ENCODE results near the gene HES2.
"Not testable (repeated sequence)": the region's sequence is repeated elsewhere in the genome, so short reads cannot be mapped to it uniquely, and the experiment has no call there.

HES2 gene

GRCh38 chr1:6380037-6380436 is 39.7 kb downstream of the HES2 start:
- in situ Hi-C loops (cut with HindIII; ENCODE audit: low pct_ligation_motif_present, low sequenced_read_pairs): no loop called here
- TF ChIP-seq CTCF (IDR thresholded peaks at IDR 0.05; ENCODE audit: low read depth, low read length, missing control alignments): no peak
- H3K36me3 ChIP-seq (replicated peaks): no peaks in the 10 kb centered on the region

GRCh38 chr1:6378096-6378746 is 41.5 kb downstream of the HES2 start:
- in situ Hi-C loops (cut with HindIII; ENCODE audit: low pct_ligation_motif_present, low sequenced_read_pairs): no loop called here
- no peak overlapping the region for H3K27ac ChIP-seq
- TF ChIP-seq CTCF (IDR thresholded peaks at IDR 0.05; ENCODE audit: low read depth, low read length, missing control alignments): peak; percentile 43

More at GRCh38 chr1:6380037-6380436, 39.7 kb downstream of the HES2 start:
- no peaks in the 10 kb centered on the region for H3K27me3 ChIP-seq (replicated peaks)
- no peak overlapping the region for H3K27ac ChIP-seq
- no peak overlapping the region for H3K4me3 ChIP-seq (ENCODE audit: low read depth, low read length)
- DNase-seq: no peak

GRCh38 chr1:6373961-6374720 is 45.6 kb downstream of the HES2 start:
- Histone ChIP-seq H3K4me3 (ENCODE audit: low read depth, low read length) (no peak overlapping the region), H3K36me3 (replicated peaks) (no peaks in the 10 kb centered on the region), H3K27ac (no peak overlapping the region), H3K27me3 (replicated peaks) (no peaks in the 10 kb centered on the region)
- DNase-seq: no peak
- no peak for TF ChIP-seq CTCF (IDR thresholded peaks at IDR 0.05; ENCODE audit: low read depth, low read length, missing control alignments)
- in situ Hi-C loops (cut with HindIII; ENCODE audit: low pct_ligation_motif_present, low sequenced_read_pairs): no loop called here

More at GRCh38 chr1:6378096-6378746, 41.5 kb downstream of the HES2 start:
- no peaks in the 10 kb centered on the region for H3K27me3 ChIP-seq (replicated peaks)
- no peaks in the 10 kb centered on the region for H3K36me3 ChIP-seq (replicated peaks)
- no peak for DNase-seq
- no peak overlapping the region for H3K4me3 ChIP-seq (ENCODE audit: low read depth, low read length)

- H3K27me3 ChIP-seq (replicated peaks); H3K4me3 ChIP-seq (ENCODE audit: low read depth, low read length); H3K27ac ChIP-seq; in situ Hi-C loops (cut with HindIII; ENCODE audit: low pct_ligation_motif_present, low sequenced_read_pairs); H3K36me3 ChIP-seq (replicated peaks); DNase-seq: not testable (repeated sequence)
Observed at GRCh38 chr1:6372236-6372635, 47.5 kb downstream of the HES2 start.

GRCh38 chr1:6370006-6370405 is 49.7 kb downstream of the HES2 start:
- H3K27ac ChIP-seq: no peak overlapping the region

More at GRCh38 chr1:6370006-6370405, 49.7 kb downstream of the HES2 start:
- no peak for TF ChIP-seq CTCF (IDR thresholded peaks at IDR 0.05; ENCODE audit: low read depth, low read length, missing control alignments)
- H3K4me3 ChIP-seq (ENCODE audit: low read depth, low read length): no peak overlapping the region
- no peaks in the 10 kb centered on the region for H3K36me3 ChIP-seq (replicated peaks)
- in situ Hi-C loops (cut with HindIII; ENCODE audit: low pct_ligation_motif_present, low sequenced_read_pairs): no loop called here
- no peaks in the 10 kb centered on the region for H3K27me3 ChIP-seq (replicated peaks)
- no peak for DNase-seq
